ENCODE data around the gene DDX39B. TPM values are rescaled to one million over a fixed set of nuclear protein-coding genes. Genes with fewer than 3 reads are reported as not detected.

Gene DDX39B
- total RNA-seq, 1 donor from 2014 or later: 412 TPM

DNA sequence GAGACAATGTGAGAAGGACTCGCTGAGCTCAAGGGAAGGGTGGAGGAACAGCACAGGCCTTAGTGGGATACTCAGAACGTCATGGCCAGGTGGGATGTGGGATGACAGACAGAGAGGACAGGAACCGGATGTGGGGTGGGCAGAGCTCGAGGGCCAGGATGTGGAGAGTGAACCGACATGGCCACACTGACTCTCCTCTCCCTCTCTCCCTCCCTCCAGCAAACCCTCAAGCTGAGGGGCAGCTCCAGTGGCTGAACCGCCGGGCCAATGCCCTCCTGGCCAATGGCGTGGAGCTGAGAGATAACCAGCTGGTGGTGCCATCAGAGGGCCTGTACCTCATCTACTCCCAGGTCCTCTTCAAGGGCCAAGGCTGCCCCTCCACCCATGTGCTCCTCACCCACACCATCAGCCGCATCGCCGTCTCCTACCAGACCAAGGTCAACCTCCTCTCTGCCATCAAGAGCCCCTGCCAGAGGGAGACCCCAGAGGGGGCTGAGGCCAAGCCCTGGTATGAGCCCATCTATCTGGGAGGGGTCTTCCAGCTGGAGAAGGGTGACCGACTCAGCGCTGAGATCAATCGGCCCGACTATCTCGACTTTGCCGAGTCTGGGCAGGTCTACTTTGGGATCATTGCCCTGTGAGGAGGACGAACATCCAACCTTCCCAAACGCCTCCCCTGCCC is 35.2 kb upstream of the DDX39B start:
- TF ChIP-seq, protein P1, sequence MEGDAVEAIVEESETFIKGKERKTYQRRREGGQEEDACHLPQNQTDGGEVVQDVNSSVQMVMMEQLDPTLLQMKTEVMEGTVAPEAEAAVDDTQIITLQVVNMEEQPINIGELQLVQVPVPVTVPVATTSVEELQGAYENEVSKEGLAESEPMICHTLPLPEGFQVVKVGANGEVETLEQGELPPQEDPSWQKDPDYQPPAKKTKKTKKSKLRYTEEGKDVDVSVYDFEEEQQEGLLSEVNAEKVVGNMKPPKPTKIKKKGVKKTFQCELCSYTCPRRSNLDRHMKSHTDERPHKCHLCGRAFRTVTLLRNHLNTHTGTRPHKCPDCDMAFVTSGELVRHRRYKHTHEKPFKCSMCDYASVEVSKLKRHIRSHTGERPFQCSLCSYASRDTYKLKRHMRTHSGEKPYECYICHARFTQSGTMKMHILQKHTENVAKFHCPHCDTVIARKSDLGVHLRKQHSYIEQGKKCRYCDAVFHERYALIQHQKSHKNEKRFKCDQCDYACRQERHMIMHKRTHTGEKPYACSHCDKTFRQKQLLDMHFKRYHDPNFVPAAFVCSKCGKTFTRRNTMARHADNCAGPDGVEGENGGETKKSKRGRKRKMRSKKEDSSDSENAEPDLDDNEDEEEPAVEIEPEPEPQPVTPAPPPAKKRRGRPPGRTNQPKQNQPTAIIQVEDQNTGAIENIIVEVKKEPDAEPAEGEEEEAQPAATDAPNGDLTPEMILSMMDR (IDR thresholded peaks at IDR 0.05; ENCODE audit: insufficient read depth, low read length, poor library complexity, severe bottlenecking): no peak
- Histone ChIP-seq H3K36me3 (ENCODE audit: control insufficient read depth, insufficient read depth, low read length) (no peaks in the 10 kb centered on the region), H3K4me3 (ENCODE audit: low read depth, low read length) (no peak overlapping the region), H3K27me3 (ENCODE audit: control insufficient read depth, insufficient read depth, low read length) (no peaks in the 10 kb centered on the region)
- no peak for DNase-seq (ENCODE audit: low read depth)

DNA sequence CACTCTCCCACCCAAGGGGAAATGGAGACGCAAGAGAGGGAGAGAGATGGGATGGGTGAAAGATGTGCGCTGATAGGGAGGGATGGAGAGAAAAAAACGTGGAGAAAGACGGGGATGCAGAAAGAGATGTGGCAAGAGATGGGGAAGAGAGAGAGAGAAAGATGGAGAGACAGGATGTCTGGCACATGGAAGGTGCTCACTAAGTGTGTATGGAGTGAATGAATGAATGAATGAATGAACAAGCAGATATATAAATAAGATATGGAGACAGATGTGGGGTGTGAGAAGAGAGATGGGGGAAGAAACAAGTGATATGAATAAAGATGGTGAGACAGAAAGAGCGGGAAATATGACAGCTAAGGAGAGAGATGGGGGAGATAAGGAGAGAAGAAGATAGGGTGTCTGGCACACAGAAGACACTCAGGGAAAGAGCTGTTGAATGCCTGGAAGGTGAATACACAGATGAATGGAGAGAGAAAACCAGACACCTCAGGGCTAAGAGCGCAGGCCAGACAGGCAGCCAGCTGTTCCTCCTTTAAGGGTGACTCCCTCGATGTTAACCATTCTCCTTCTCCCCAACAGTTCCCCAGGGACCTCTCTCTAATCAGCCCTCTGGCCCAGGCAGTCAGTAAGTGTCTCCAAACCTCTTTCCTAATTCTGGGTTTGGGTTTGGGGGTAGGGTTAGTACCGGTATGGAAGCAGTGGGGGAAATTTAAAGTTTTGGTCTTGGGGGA is 34.3 kb upstream of the DDX39B start:
- TF ChIP-seq, protein P1 (IDR thresholded peaks at IDR 0.05; ENCODE audit: insufficient read depth, low read length, poor library complexity, severe bottlenecking): no peak
- H3K27me3 ChIP-seq (ENCODE audit: control insufficient read depth, insufficient read depth, low read length): no peaks in the 10 kb centered on the region
- no peaks in the 10 kb centered on the region for H3K36me3 ChIP-seq (ENCODE audit: control insufficient read depth, insufficient read depth, low read length)
- H3K4me3 ChIP-seq (ENCODE audit: low read depth, low read length): peak overlapping the region; percentile 32
- DNase-seq (ENCODE audit: low read depth): no peak

DNA sequence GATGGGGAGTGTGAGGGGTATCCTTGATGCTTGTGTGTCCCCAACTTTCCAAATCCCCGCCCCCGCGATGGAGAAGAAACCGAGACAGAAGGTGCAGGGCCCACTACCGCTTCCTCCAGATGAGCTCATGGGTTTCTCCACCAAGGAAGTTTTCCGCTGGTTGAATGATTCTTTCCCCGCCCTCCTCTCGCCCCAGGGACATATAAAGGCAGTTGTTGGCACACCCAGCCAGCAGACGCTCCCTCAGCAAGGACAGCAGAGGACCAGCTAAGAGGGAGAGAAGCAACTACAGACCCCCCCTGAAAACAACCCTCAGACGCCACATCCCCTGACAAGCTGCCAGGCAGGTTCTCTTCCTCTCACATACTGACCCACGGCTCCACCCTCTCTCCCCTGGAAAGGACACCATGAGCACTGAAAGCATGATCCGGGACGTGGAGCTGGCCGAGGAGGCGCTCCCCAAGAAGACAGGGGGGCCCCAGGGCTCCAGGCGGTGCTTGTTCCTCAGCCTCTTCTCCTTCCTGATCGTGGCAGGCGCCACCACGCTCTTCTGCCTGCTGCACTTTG is 33.6 kb upstream of the DDX39B start, which contains the start of gene TNF:
TNF (plus strand) TSS at position 231 of the 567 bp plus-strand sequence; CDS start at position 408, 177 bp downstream.
- Histone ChIP-seq H3K27me3 (ENCODE audit: control insufficient read depth, insufficient read depth, low read length) (no peaks in the 10 kb centered on the region), H3K4me3 (ENCODE audit: low read depth, low read length) (peak within 1 kb of the TSS; percentile 32), H3K36me3 (ENCODE audit: control insufficient read depth, insufficient read depth, low read length) (no peaks in the 10 kb centered on the region)
- TF ChIP-seq, protein P1 (IDR thresholded peaks at IDR 0.05; ENCODE audit: insufficient read depth, low read length, poor library complexity, severe bottlenecking): no peak
- no peak for DNase-seq (ENCODE audit: low read depth)

DNA sequence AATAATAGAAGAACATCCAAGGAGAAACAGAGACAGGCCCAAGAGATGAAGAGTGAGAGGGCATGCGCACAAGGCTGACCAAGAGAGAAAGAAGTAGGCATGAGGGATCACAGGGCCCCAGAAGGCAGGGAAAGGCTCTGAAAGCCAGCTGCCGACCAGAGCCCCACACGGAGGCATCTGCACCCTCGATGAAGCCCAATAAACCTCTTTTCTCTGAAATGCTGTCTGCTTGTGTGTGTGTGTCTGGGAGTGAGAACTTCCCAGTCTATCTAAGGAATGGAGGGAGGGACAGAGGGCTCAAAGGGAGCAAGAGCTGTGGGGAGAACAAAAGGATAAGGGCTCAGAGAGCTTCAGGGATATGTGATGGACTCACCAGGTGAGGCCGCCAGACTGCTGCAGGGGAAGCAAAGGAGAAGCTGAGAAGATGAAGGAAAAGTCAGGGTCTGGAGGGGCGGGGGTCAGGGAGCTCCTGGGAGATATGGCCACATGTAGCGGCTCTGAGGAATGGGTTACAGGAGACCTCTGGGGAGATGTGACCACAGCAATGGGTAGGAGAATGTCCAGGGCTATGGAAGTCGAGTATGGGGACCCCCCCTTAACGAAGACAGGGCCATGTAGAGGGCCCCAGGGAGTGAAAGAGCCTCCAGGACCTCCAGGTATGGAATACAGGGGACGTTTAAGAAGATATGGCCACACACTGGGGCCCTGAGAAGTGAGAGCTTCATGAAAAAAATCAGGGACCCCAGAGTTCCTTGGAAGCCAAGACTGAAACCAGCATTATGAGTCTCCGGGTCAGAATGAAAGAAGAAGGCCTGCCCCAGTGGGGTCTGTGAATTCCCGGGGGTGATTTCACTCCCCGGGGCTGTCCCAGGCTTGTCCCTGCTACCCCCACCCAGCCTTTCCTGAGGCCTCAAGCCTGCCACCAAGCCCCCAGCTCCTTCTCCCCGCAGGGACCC is 32.6 kb upstream of the DDX39B start:
- Histone ChIP-seq H3K36me3 (ENCODE audit: control insufficient read depth, insufficient read depth, low read length) (no peaks in the 10 kb centered on the region), H3K27me3 (ENCODE audit: control insufficient read depth, insufficient read depth, low read length) (no peaks in the 10 kb centered on the region), H3K4me3 (ENCODE audit: low read depth, low read length) (no peak overlapping the region)
- DNase-seq (ENCODE audit: low read depth): no peak
- TF ChIP-seq, protein P1 (IDR thresholded peaks at IDR 0.05; ENCODE audit: insufficient read depth, low read length, poor library complexity, severe bottlenecking): no peak

DNA sequence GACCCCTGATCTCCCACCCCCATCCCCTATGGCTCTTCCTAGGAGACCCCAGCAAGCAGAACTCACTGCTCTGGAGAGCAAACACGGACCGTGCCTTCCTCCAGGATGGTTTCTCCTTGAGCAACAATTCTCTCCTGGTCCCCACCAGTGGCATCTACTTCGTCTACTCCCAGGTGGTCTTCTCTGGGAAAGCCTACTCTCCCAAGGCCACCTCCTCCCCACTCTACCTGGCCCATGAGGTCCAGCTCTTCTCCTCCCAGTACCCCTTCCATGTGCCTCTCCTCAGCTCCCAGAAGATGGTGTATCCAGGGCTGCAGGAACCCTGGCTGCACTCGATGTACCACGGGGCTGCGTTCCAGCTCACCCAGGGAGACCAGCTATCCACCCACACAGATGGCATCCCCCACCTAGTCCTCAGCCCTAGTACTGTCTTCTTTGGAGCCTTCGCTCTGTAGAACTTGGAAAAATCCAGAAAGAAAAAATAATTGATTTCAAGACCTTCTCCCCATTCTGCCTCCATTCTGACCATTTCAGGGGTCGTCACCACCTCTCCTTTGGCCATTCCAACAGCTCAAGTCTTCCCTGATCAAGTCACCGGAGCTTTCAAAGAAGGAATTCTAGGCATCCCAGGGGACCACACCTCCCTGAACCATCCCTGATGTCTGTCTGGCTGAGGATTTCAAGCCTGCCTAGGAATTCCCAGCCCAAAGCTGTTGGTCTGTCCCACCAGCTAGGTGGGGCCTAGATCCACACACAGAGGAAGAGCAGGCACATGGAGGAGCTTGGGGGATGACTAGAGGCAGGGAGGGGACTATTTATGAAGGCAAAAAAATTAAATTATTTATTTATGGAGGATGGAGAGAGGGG is 31.7 kb upstream of the DDX39B start:
- H3K36me3 ChIP-seq (ENCODE audit: control insufficient read depth, insufficient read depth, low read length): no peaks in the 10 kb centered on the region
- H3K4me3 ChIP-seq (ENCODE audit: low read depth, low read length): no peak overlapping the region
- TF ChIP-seq, protein P1 (IDR thresholded peaks at IDR 0.05; ENCODE audit: insufficient read depth, low read length, poor library complexity, severe bottlenecking): no peak
- no peaks in the 10 kb centered on the region for H3K27me3 ChIP-seq (ENCODE audit: control insufficient read depth, insufficient read depth, low read length)
- no peak for DNase-seq (ENCODE audit: low read depth)

Data from kidney epithelial cell (primary cell).